GM12878 (cell line): ENCODE measurements around the gene PPP1R9B. TPM values are rescaled to one million over a fixed set of nuclear protein-coding genes. Genes with fewer than 3 reads are reported as not detected.
A peak's percentile ranks its signal among the peaks of the same experiment; 100 is the strongest.

Experiments used
- BCL11A ChIP-seq: IDR thresholded peaks from 2 replicates; pipeline ENCODE4 v1.6.1; 2011; ENCODE audit warnings: low read depth, low read length
- CBFB ChIP-seq: IDR thresholded peaks from 2 replicates; pipeline ENCODE4 v1.6.1; 2016; ENCODE audit warnings: antibody characterized with exemption, low read depth
- CREM ChIP-seq: IDR thresholded peaks from 2 replicates; pipeline ENCODE4 v1.6.1; 2014; ENCODE audit warnings: antibody characterized with exemption, low read depth
- E2F8 ChIP-seq: fragments of 450-650 bp; IDR thresholded peaks from 2 replicates; pipeline ENCODE4 v1.6.1; 2018; ENCODE audit warnings: mild to moderate bottlenecking, low read depth, moderate library complexity; ENCODE audit not compliant: partially characterized antibody
- EED ChIP-seq: sonication (generic); IDR thresholded peaks from 2 replicates; pipeline ENCODE4 v1.6.1; 2016; ENCODE audit warnings: antibody characterized with exemption, low read depth
- GABPA ChIP-seq: IDR thresholded peaks from 2 replicates; pipeline ENCODE4 v1.6.1; 2014; ENCODE audit warnings: antibody characterized with exemption, low read depth, mild to moderate bottlenecking, inconsistent platforms
- GATAD2B ChIP-seq: fragments of 450-650 bp; conservative IDR thresholded peaks from 2 replicates; pipeline ENCODE4 v1.6.1; 2017; ENCODE audit warnings: low read depth, mild to moderate bottlenecking, moderate library complexity
- HCFC1 ChIP-seq: fragments of 150-350 bp; IDR thresholded peaks from 2 replicates; pipeline ENCODE4 v1.6.1; 2014; ENCODE audit warnings: low read length
- IKZF2 ChIP-seq, 2 experiments: fragments of 450-650 bp; IDR thresholded peaks; 2 replicates each; pipeline ENCODE4 v1.6.1; 2017; ENCODE audit warnings: mild to moderate bottlenecking in 2 of 2, moderate library complexity in 2 of 2
- JUNB ChIP-seq: IDR thresholded peaks from 2 replicates; pipeline ENCODE4 v1.6.1; 2016; ENCODE audit warnings: antibody characterized with exemption, mild to moderate bottlenecking
- MEF2B ChIP-seq: fragments of 450-650 bp; IDR thresholded peaks from 2 replicates; pipeline ENCODE4 v1.6.1; 2018; ENCODE audit warnings: mild to moderate bottlenecking, moderate library complexity; ENCODE audit not compliant: partially characterized antibody, poor library complexity, severe bottlenecking
- NR2C2 ChIP-seq: IDR thresholded peaks from 2 replicates; pipeline ENCODE4 v1.6.1; 2011; ENCODE audit warnings: borderline replicate concordance, low read depth; ENCODE audit not compliant: control insufficient read depth, insufficient read length
- PML ChIP-seq: IDR thresholded peaks from 2 replicates; pipeline ENCODE4 v1.6.1; 2012; ENCODE audit warnings: low read length, inconsistent platforms
- RB1 ChIP-seq: fragments of 450-650 bp; formaldehyde crosslinking; IDR thresholded peaks from 2 replicates; pipeline ENCODE4 v1.6.1; 2017; ENCODE audit warnings: mild to moderate bottlenecking, borderline replicate concordance
- RCOR1 ChIP-seq: conservative IDR thresholded peaks from 2 replicates; pipeline ENCODE4 v1.6.1; 2012; ENCODE audit warnings: low read depth, low read length, improper control_type of control experiment
- SMARCA5 ChIP-seq: fragments of 450-650 bp; IDR thresholded peaks from 2 replicates; pipeline ENCODE4 v1.6.1; 2017; ENCODE audit warnings: mild to moderate bottlenecking
- SP1 ChIP-seq: IDR thresholded peaks from one replicate; pipeline ENCODE4 v1.6.1; 2011; ENCODE audit warnings: low read depth, low read length
- SREBF2 ChIP-seq: IDR thresholded peaks from 2 replicates; pipeline ENCODE4 v1.6.1; 2012; ENCODE audit warnings: mild to moderate bottlenecking, low read length
- ZNF384 ChIP-seq: IDR thresholded peaks from 2 replicates; pipeline ENCODE4 v1.6.1; 2012; ENCODE audit warnings: low read depth, mild to moderate bottlenecking, low read length, improper control_type of control experiment, borderline replicate concordance
- ZNF622 ChIP-seq: fragments of 450-650 bp; IDR thresholded peaks from 2 replicates; pipeline ENCODE4 v1.6.1; 2017; ENCODE audit warnings: mild to moderate bottlenecking, inconsistent platforms
- polyA plus RNA-seq, 11 experiments: library from polyadenylated mRNA; depleted of rRNA in 4 of 11; unstranded in 6 of 11; stranded (reverse) in 5 of 11; fragments of >200 nt; fragmentation: Nextera tagmentation in 4 of 11; fragmentation: Illumina TruSeq in 1 of 11; extraction: Ambion mirVana in 4 of 11; extraction: Trizol in 1 of 11; gene quantifications; 1 replicate in 1 of 11; 2 replicates in 10 of 11; pipeline versions ENCODE4 v1.2.1 to v1.2.3, GENCODE V29; 2011 to 2016; ENCODE audit warnings: inconsistent platforms in 2 of 11, missing spikeins in 2 of 11, low read depth in 1 of 11
- total RNA-seq, 4 experiments: library from RNA; depleted of rRNA in 3 of 4; stranded (reverse); fragments of >200 nt in 3 of 4; fragmentation: Illumina TruSeq in 1 of 4; extraction: Trizol in 1 of 4; gene quantifications; 2 replicates each; pipeline versions ENCODE4 v1.2.1 to v1.2.3, GENCODE V29; 2013 to 2021
- TF ChIP-seq, protein P1 (sequence below): IDR thresholded peaks from 2 replicates; pipeline ENCODE4 v1.6.1; 2012; ENCODE audit warnings: low read depth, low read length, improper control_type of control experiment
- TF ChIP-seq, protein P2 (sequence below): fragments of 450-650 bp; IDR thresholded peaks from 2 replicates; pipeline ENCODE4 v1.6.1; 2017; ENCODE audit warnings: antibody characterized with exemption, mild to moderate bottlenecking, moderate library complexity
- TF ChIP-seq, protein P3 (sequence below): fragments of 450-650 bp; IDR thresholded peaks from 2 replicates; pipeline ENCODE4 v1.6.1; 2017; ENCODE audit warnings: mild to moderate bottlenecking, moderate library complexity

Gene PPP1R9B
- total and polyA plus RNA-seq, 10 of the 15 experiments (the other 5 are each of a cell fraction or from before 2014, with no cell fraction given), result 0.20 to 107 (median 37.5) TPM

- TF ChIP-seq E2F8, result no peak
- no peak for TF ChIP-seq RB1
- TF ChIP-seq NR2C2, result no peak
- no peak for TF ChIP-seq EED
- no peak for TF ChIP-seq ZNF384
- no peak for TF ChIP-seq BCL11A
- no peak for TF ChIP-seq SREBF2
- 0 out of 4 replicates have a peak, but pooled peaks of 1 of the 2 experiments have one; percentile 10 for TF ChIP-seq IKZF2 (IDR thresholded peaks at IDR 0.05)
- no peak for TF ChIP-seq CBFB
- peak; percentile 7 for TF ChIP-seq MEF2B
- TF ChIP-seq HCFC1, result no peak
- TF ChIP-seq PML, result no peak
- TF ChIP-seq, protein P1, sequence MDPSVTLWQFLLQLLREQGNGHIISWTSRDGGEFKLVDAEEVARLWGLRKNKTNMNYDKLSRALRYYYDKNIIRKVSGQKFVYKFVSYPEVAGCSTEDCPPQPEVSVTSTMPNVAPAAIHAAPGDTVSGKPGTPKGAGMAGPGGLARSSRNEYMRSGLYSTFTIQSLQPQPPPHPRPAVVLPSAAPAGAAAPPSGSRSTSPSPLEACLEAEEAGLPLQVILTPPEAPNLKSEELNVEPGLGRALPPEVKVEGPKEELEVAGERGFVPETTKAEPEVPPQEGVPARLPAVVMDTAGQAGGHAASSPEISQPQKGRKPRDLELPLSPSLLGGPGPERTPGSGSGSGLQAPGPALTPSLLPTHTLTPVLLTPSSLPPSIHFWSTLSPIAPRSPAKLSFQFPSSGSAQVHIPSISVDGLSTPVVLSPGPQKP, result no peak
- TF ChIP-seq RCOR1, result no peak
- no peak for TF ChIP-seq SP1
- no peak for TF ChIP-seq GABPA
- TF ChIP-seq, protein P2, sequence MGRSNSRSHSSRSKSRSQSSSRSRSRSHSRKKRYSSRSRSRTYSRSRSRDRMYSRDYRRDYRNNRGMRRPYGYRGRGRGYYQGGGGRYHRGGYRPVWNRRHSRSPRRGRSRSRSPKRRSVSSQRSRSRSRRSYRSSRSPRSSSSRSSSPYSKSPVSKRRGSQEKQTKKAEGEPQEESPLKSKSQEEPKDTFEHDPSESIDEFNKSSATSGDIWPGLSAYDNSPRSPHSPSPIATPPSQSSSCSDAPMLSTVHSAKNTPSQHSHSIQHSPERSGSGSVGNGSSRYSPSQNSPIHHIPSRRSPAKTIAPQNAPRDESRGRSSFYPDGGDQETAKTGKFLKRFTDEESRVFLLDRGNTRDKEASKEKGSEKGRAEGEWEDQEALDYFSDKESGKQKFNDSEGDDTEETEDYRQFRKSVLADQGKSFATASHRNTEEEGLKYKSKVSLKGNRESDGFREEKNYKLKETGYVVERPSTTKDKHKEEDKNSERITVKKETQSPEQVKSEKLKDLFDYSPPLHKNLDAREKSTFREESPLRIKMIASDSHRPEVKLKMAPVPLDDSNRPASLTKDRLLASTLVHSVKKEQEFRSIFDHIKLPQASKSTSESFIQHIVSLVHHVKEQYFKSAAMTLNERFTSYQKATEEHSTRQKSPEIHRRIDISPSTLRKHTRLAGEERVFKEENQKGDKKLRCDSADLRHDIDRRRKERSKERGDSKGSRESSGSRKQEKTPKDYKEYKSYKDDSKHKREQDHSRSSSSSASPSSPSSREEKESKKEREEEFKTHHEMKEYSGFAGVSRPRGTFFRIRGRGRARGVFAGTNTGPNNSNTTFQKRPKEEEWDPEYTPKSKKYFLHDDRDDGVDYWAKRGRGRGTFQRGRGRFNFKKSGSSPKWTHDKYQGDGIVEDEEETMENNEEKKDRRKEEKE, result no peak
- no peak for TF ChIP-seq CREM
- no peak for TF ChIP-seq ZNF622
- TF ChIP-seq JUNB, result no peak
- peak; percentile 49; the same call in 1 of the 2 replicates for TF ChIP-seq SMARCA5
- TF ChIP-seq GATAD2B, result no peak
- TF ChIP-seq, protein P3, sequence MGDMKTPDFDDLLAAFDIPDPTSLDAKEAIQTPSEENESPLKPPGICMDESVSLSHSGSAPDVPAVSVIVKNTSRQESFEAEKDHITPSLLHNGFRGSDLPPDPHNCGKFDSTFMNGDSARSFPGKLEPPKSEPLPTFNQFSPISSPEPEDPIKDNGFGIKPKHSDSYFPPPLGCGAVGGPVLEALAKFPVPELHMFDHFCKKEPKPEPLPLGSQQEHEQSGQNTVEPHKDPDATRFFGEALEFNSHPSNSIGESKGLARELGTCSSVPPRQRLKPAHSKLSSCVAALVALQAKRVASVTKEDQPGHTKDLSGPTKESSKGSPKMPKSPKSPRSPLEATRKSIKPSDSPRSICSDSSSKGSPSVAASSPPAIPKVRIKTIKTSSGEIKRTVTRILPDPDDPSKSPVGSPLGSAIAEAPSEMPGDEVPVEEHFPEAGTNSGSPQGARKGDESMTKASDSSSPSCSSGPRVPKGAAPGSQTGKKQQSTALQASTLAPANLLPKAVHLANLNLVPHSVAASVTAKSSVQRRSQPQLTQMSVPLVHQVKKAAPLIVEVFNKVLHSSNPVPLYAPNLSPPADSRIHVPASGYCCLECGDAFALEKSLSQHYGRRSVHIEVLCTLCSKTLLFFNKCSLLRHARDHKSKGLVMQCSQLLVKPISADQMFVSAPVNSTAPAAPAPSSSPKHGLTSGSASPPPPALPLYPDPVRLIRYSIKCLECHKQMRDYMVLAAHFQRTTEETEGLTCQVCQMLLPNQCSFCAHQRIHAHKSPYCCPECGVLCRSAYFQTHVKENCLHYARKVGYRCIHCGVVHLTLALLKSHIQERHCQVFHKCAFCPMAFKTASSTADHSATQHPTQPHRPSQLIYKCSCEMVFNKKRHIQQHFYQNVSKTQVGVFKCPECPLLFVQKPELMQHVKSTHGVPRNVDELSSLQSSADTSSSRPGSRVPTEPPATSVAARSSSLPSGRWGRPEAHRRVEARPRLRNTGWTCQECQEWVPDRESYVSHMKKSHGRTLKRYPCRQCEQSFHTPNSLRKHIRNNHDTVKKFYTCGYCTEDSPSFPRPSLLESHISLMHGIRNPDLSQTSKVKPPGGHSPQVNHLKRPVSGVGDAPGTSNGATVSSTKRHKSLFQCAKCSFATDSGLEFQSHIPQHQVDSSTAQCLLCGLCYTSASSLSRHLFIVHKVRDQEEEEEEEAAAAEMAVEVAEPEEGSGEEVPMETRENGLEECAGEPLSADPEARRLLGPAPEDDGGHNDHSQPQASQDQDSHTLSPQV, result no peak
Observed at GRCh38 chr17:50095626-50096037, 54.8 kb downstream of the PPP1R9B start (continued).
